HepG2 (cell line): ENCODE results near the gene ZIK1. TPM values are rescaled to one million over a fixed set of nuclear protein-coding genes. Genes with fewer than 3 reads are reported as not detected.

ENCODE experiments used
- FOXO1 ChIP-seq: sonication (generic); formaldehyde crosslinking; IDR thresholded peaks from 2 replicates; pipeline ENCODE4 v1.4.0; 2020; ENCODE audit warnings: missing genetic modification reagents
- HDAC2 ChIP-seq: sonication (generic); formaldehyde crosslinking; IDR thresholded peaks from 2 replicates; pipeline ENCODE4 v1.4.0; 2020; ENCODE audit warnings: missing genetic modification reagents
- KLF16 ChIP-seq, 2 experiments: sonication (generic) in 1 of 2; formaldehyde crosslinking in 1 of 2; IDR thresholded peaks; 2 replicates each; pipeline versions ENCODE4 v1.6.1 to v1.8.0; 2016 to 2023; ENCODE audit warnings: missing genetic modification reagents in 2 of 2, missing compliant biosample characterization in 1 of 2
- MED1 ChIP-seq: sonication (generic); formaldehyde crosslinking; IDR thresholded peaks from 2 replicates; pipeline ENCODE4 v1.4.0; 2020; ENCODE audit warnings: missing genetic modification reagents
- POLR2A ChIP-seq, 2 experiments: IDR thresholded peaks; 2 replicates each; pipeline ENCODE4 v1.6.1; 2011; ENCODE audit warnings: low read depth in 2 of 2, low read length in 2 of 2, mild to moderate bottlenecking in 1 of 2, moderate library complexity in 1 of 2; ENCODE audit not compliant: insufficient read depth in 1 of 2
- PPARG ChIP-seq: conservative IDR thresholded peaks from 2 replicates; pipeline ENCODE4 v1.6.1; 2016; ENCODE audit warnings: missing biosample characterization, missing genetic modification reagents
- TBL1XR1 ChIP-seq: fragments of 150-350 bp; IDR thresholded peaks from 2 replicates; pipeline ENCODE4 v1.6.1; 2014; ENCODE audit warnings: borderline replicate concordance, low read length; ENCODE audit not compliant: partially characterized antibody
- TBX3 ChIP-seq: fragments of 450-650 bp; IDR thresholded peaks from 2 replicates; pipeline ENCODE4 v1.6.1; 2017; ENCODE audit warnings: antibody characterized with exemption, mild to moderate bottlenecking, inconsistent platforms, borderline replicate concordance
- TP53 ChIP-seq: sonication (generic); formaldehyde crosslinking; conservative IDR thresholded peaks from 2 replicates; pipeline ENCODE4 v1.4.0; 2020; ENCODE audit warnings: missing genetic modification reagents
- U2AF1 ChIP-seq: fragments of 200-400 bp; formaldehyde crosslinking; optimal IDR thresholded peaks from 2 replicates; pipeline ENCODE3; 2017; ENCODE audit warnings: mild to moderate bottlenecking, low read depth, low read length
- U2AF2 ChIP-seq: fragments of 200-400 bp; formaldehyde crosslinking; IDR thresholded peaks from 2 replicates; pipeline ENCODE4 v1.6.1; 2017; ENCODE audit warnings: low read depth, mild to moderate bottlenecking, low read length
- ZFAT ChIP-seq: sonication (generic); formaldehyde crosslinking; conservative IDR thresholded peaks from 2 replicates; pipeline ENCODE4 v1.8.1; 2023; ENCODE audit warnings: missing genetic modification reagents, inconsistent platforms
- ZNF143 ChIP-seq: sonication (generic); formaldehyde crosslinking; IDR thresholded peaks from 2 replicates; pipeline ENCODE4 v1.4.0; 2020; ENCODE audit warnings: missing genetic modification reagents
- ZNF547 ChIP-seq: sonication (generic); formaldehyde crosslinking; IDR thresholded peaks from 2 replicates; pipeline ENCODE4 v1.5.1; 2020; ENCODE audit warnings: mild to moderate bottlenecking, missing genetic modification reagents
- ZNF598 ChIP-seq: sonication (generic); formaldehyde crosslinking; IDR thresholded peaks from 2 replicates; pipeline ENCODE4 v1.5.1; 2020; ENCODE audit warnings: mild to moderate bottlenecking, missing genetic modification reagents, borderline replicate concordance
- ZNF619 ChIP-seq: sonication (generic); formaldehyde crosslinking; IDR thresholded peaks from 2 replicates; pipeline ENCODE4 v1.4.0; 2020; ENCODE audit warnings: mild to moderate bottlenecking, missing genetic modification reagents
- ZNF773 ChIP-seq: sonication (generic); formaldehyde crosslinking; IDR thresholded peaks from 2 replicates; pipeline ENCODE4 v1.4.0; 2020; ENCODE audit warnings: missing genetic modification reagents, borderline replicate concordance
- polyA plus RNA-seq, 8 experiments: library from polyadenylated mRNA; depleted of rRNA in 3 of 8; stranded (reverse) in 7 of 8; unstranded in 1 of 8; fragments of >200 nt; fragmentation: Illumina TruSeq in 4 of 8; extraction: Trizol in 4 of 8; gene quantifications; 2 replicates each; pipeline versions ENCODE4 v1.2.1 to v1.2.3, GENCODE V29; 2011 to 2016; ENCODE audit warnings: low read depth in 4 of 8, missing spikeins in 1 of 8, mixed read lengths in 1 of 8; ENCODE audit not compliant: insufficient read depth in 1 of 8
- total RNA-seq, 5 experiments: library from RNA; depleted of rRNA; stranded (reverse); fragments of >200 nt; fragmentation: Illumina TruSeq; extraction: Trizol; gene quantifications; 2 replicates each; pipeline ENCODE4 v1.2.3, GENCODE V29; 2016; ENCODE audit warnings: low read depth in 1 of 5
- TF ChIP-seq, protein P1 (sequence below): sonication (generic); formaldehyde crosslinking; IDR thresholded peaks from 2 replicates; pipeline ENCODE4 v1.8.0; 2022; ENCODE audit warnings: mild to moderate bottlenecking, missing genetic modification reagents, moderate library complexity
- TF ChIP-seq, protein P2 (sequence below): sonication (generic); formaldehyde crosslinking; IDR thresholded peaks from 2 replicates; pipeline ENCODE4 v1.9.0; 2022; ENCODE audit warnings: missing genetic modification reagents, mild to moderate bottlenecking, borderline replicate concordance
- TF ChIP-seq, protein P3 (sequence below): sonication (generic); formaldehyde crosslinking; IDR thresholded peaks from 2 replicates; pipeline ENCODE4 v1.4.0; 2020; ENCODE audit warnings: missing genetic modification reagents, mild to moderate bottlenecking, borderline replicate concordance
- TF ChIP-seq, protein P4 (sequence below): sonication (generic); formaldehyde crosslinking; IDR thresholded peaks from 2 replicates; pipeline ENCODE4 v1.5.0; 2020; ENCODE audit warnings: missing genetic modification reagents
- TF ChIP-seq, protein P5 (sequence below): sonication (generic); formaldehyde crosslinking; IDR thresholded peaks from 2 replicates; pipeline ENCODE4 v1.5.0; 2020; ENCODE audit warnings: missing genetic modification reagents

ZIK1 gene
- total and polyA plus RNA-seq, 2 of the 13 experiments (the other 11 are each of a cell fraction or from before 2014, with no cell fraction given): 2.1 to 7.2 TPM

DNA sequence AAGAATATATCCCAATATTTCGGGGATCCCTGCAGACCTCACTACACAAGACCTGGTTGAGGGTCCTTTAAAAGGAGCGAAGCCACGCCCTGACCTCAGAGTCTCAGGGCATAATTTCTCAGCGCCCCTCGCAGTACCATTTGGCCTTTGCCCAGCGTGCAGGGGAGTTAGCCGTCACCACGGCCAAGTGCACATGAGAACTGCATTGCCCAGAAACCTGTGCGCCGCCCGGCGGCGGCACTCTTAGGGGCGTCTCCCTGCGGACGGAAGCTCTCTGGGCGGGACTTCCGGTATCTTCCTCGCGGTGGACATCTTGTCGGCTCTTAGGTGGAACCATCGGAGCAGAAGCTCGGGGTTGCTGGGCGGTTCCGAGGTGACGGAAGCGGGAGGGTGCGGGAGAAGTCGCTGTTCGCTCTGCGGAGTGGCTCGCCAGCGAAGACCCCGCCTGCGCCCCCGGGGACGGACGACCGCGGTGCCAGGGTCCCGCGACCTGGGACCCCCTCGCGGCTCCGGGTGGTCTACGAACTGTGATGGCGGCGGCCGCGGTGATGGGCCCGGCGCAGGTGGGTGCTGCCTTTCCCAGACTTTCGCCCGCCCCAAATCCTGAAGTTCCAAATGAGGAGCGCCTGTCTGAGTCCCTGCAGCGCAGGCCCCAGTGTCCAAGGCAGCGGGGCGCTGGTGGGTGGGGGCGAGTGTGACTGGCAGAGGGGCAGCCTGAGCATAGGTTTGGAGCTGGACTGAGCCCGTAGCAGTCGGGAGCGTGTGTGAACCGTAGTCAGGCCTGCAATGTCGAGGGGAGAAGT lies 30.2 kb downstream of the ZIK1 start, which contains the start of gene ZNF134 (continued):
- TF ChIP-seq POLR2A (IDR thresholded peaks at IDR 0.05; ENCODE audit: insufficient read depth in 1 of 2, low read depth in 2 of 2, low read length in 2 of 2) (peak; percentile 69 to 73), HDAC2 (CRISPR knock-in tag) (peak; percentile 44), MED1 (CRISPR knock-in tag) (peak; percentile 48; the same call in 1 of the 2 replicates), ZFAT (CRISPR knock-in tag) (no peak), TBL1XR1 (peak; percentile 41), ZNF547 (CRISPR knock-in tag) (peak; percentile 41; the same call in 1 of the 2 replicates), U2AF1 (peak; percentile 28), PPARG (CRISPR knock-in tag) (0 out of 2 replicates have a peak, but pooled peaks have one; percentile 14), ZNF619 (CRISPR knock-in tag) (no peak), TBX3 (no peak), ZNF598 (CRISPR knock-in tag) (peak; percentile 89), TP53 (CRISPR knock-in tag) (0 out of 2 replicates have a peak, but pooled peaks have one; percentile 26), FOXO1 (CRISPR knock-in tag) (no peak; the same call in 1 of the 2 replicates), ZNF143 (CRISPR knock-in tag) (peak; percentile 94), U2AF2 (no peak), ZNF773 (CRISPR knock-in tag) (no peak), KLF16 (CRISPR knock-in tag; IDR thresholded peaks at IDR 0.05) (peak in 1 of 2 experiments; percentile 69; a peak in 1 of 4 replicates)
- TF ChIP-seq, protein P1, sequence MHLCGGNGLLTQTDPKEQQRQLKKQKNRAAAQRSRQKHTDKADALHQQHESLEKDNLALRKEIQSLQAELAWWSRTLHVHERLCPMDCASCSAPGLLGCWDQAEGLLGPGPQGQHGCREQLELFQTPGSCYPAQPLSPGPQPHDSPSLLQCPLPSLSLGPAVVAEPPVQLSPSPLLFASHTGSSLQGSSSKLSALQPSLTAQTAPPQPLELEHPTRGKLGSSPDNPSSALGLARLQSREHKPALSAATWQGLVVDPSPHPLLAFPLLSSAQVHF (CRISPR knock-in tag): no peak
- TF ChIP-seq, protein P2, sequence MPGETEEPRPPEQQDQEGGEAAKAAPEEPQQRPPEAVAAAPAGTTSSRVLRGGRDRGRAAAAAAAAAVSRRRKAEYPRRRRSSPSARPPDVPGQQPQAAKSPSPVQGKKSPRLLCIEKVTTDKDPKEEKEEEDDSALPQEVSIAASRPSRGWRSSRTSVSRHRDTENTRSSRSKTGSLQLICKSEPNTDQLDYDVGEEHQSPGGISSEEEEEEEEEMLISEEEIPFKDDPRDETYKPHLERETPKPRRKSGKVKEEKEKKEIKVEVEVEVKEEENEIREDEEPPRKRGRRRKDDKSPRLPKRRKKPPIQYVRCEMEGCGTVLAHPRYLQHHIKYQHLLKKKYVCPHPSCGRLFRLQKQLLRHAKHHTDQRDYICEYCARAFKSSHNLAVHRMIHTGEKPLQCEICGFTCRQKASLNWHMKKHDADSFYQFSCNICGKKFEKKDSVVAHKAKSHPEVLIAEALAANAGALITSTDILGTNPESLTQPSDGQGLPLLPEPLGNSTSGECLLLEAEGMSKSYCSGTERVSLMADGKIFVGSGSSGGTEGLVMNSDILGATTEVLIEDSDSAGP (CRISPR knock-in tag): peak; percentile 89
- TF ChIP-seq, protein P3, sequence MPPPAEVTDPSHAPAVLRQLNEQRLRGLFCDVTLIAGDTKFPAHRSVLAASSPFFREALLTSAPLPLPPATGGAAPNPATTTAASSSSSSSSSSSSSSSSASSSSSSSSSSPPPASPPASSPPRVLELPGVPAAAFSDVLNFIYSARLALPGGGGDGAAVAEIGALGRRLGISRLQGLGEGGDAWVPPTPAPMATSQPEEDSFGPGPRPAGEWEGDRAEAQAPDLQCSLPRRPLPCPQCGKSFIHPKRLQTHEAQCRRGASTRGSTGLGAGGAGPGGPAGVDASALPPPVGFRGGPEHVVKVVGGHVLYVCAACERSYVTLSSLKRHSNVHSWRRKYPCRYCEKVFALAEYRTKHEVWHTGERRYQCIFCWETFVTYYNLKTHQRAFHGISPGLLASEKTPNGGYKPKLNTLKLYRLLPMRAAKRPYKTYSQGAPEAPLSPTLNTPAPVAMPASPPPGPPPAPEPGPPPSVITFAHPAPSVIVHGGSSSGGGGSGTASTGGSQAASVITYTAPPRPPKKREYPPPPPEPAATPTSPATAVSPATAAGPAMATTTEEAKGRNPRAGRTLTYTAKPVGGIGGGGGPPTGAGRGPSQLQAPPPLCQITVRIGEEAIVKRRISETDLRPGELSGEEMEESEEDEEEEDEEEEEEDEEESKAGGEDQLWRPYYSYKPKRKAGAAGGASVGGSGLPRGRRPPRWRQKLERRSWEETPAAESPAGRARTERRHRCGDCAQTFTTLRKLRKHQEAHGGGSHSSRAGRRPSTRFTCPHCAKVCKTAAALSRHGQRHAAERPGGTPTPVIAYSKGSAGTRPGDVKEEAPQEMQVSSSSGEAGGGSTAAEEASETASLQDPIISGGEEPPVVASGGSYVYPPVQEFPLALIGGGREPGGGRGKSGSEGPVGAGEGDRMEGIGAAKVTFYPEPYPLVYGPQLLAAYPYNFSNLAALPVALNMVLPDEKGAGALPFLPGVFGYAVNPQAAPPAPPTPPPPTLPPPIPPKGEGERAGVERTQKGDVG (CRISPR knock-in tag): peak; percentile 37; the same call in 1 of the 2 replicates
- TF ChIP-seq, protein P4, sequence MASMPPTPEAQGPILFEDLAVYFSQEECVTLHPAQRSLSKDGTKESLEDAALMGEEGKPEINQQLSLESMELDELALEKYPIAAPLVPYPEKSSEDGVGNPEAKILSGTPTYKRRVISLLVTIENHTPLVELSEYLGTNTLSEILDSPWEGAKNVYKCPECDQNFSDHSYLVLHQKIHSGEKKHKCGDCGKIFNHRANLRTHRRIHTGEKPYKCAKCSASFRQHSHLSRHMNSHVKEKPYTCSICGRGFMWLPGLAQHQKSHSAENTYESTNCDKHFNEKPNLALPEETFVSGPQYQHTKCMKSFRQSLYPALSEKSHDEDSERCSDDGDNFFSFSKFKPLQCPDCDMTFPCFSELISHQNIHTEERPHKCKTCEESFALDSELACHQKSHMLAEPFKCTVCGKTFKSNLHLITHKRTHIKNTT (CRISPR knock-in tag): no peak
- TF ChIP-seq, protein P5, sequence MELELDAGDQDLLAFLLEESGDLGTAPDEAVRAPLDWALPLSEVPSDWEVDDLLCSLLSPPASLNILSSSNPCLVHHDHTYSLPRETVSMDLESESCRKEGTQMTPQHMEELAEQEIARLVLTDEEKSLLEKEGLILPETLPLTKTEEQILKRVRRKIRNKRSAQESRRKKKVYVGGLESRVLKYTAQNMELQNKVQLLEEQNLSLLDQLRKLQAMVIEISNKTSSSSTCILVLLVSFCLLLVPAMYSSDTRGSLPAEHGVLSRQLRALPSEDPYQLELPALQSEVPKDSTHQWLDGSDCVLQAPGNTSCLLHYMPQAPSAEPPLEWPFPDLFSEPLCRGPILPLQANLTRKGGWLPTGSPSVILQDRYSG (CRISPR knock-in tag): peak; percentile 65; the same call in 1 of the 2 replicates
